Small intestine (tissue), 7 donors: ENCODE measurements around the gene IQSEC2. TPM values are rescaled to one million over a fixed set of nuclear protein-coding genes. Genes with fewer than 3 reads are reported as not detected.

ENCODE experiments used
- DNase-seq, 2 donors: peaks; one replicate each; pipeline versions ENCODE4 v3.0.0 to v3.0.0-alpha.2; 2013
- FAIRE-seq: peaks from 2 replicates; lab custom pipeline; 2012; peaks lifted over from hg19 to GRCh38; lab: Jason Lieb, UNC
- H3K27ac ChIP-seq, 3 donors: one replicate each; pipeline ENCODE4 v1.5.1; 2013; ENCODE audit warnings: low read length in 2 of 3, mild to moderate bottlenecking in 2 of 3, control low read depth in 1 of 3, inconsistent platforms in 1 of 3, low read depth in 1 of 3, moderate library complexity in 1 of 3
- H3K27me3 ChIP-seq, 3 donors: one replicate each; pipeline ENCODE4 v1.6.1; 2013; ENCODE audit warnings: low read length in 3 of 3, inconsistent platforms in 1 of 3; ENCODE audit not compliant: control insufficient read depth in 3 of 3, insufficient read depth in 3 of 3
- H3K36me3 ChIP-seq, 3 donors: one replicate each; pipeline ENCODE4 v1.6.1; 2013; ENCODE audit warnings: low read length in 3 of 3, inconsistent platforms in 1 of 3, low read depth in 1 of 3, mild to moderate bottlenecking in 1 of 3, moderate library complexity in 1 of 3; ENCODE audit not compliant: control insufficient read depth in 3 of 3, insufficient read depth in 2 of 3
- H3K4me1 ChIP-seq, 3 donors: one replicate each; pipeline ENCODE4 v1.6.1; 2013; ENCODE audit warnings: low read length in 2 of 3, inconsistent platforms in 1 of 3, low read depth in 1 of 3, mild to moderate bottlenecking in 1 of 3, moderate library complexity in 1 of 3; ENCODE audit not compliant: control insufficient read depth in 3 of 3, insufficient read depth in 2 of 3
- H3K4me3 ChIP-seq, 3 donors: one replicate each; pipeline ENCODE4 v1.5.1; 2013; ENCODE audit warnings: low read length in 3 of 3, control low read depth in 1 of 3, inconsistent platforms in 1 of 3, low read depth in 1 of 3, mild to moderate bottlenecking in 1 of 3, moderate library complexity in 1 of 3
- H3K9me3 ChIP-seq, 2 donors: one replicate each; pipeline ENCODE4 v1.6.1; 2013; ENCODE audit warnings: low read depth in 1 of 2, low read length in 1 of 2; ENCODE audit not compliant: control insufficient read depth in 2 of 2, insufficient read depth in 1 of 2
- whole genome bisulfite sequencing, 3 donors: extraction: QIAGEN DNeasy Blood & Tissue Kit; methylation state at CpG; one replicate each; pipeline ENCODE4 v1.1.7; 2013; 5-methylcytosine and 5-hydroxymethylcytosine counted together
- polyA plus RNA-seq, 4 donors: library from polyadenylated mRNA; stranded (reverse) in 3 of 4; unstranded in 1 of 4; fragments of 200-250 nt in 3 of 4; fragments of 120-200 nt in 1 of 4; gene quantifications; one replicate each; pipeline versions ENCODE4 v1.2.1 to v1.2.3, GENCODE V29; 2013
- donor health status: healthy with polysubstance abuse.
- donor health status: control.
- donor health status: control.
- donor health status: Bipolar disorder and iron deficiency.
- donor health status: healthy.

IQSEC2 gene
- polyA plus RNA-seq, 4 donors, result 14.9 to 44.5 (median 27.4) TPM

GRCh38 chrX:53250556-53250955 is 30.8 kb downstream of the IQSEC2 start:
- H3K27me3 ChIP-seq, result no peaks in the 10 kb centered on the region
- H3K4me3 ChIP-seq, result no peak overlapping the region
- WGBS, 3 donors, result 92 to 95% (median 93%) methylated on average over 18 to 19 of the region's 19 CpGs
- H3K36me3 ChIP-seq, result peaks cover 0 to 28% (median 5%) of the 10 kb centered on the region in 3 donors
- H3K9me3 ChIP-seq, result no peaks in the 10 kb centered on the region
- DNase-seq, result no peak
- FAIRE-seq, result no peak
- no peaks in the 10 kb centered on the region for H3K4me1 ChIP-seq
- H3K27ac ChIP-seq, result no peak overlapping the region

GRCh38 chrX:53249408-53250042 is 31.9 kb downstream of the IQSEC2 start:
- H3K27ac ChIP-seq, result no peak overlapping the region
- FAIRE-seq (no peak), DNase-seq (no peak)
- 85 to 94% (median 92%) methylated on average over 1 of the region's 1 CpG for WGBS, 3 donors
- H3K27me3 ChIP-seq, result no peaks in the 10 kb centered on the region
- no peaks in the 10 kb centered on the region for H3K4me1 ChIP-seq
- H3K9me3 ChIP-seq, result no peaks in the 10 kb centered on the region
- no peak overlapping the region for H3K4me3 ChIP-seq
- H3K36me3 ChIP-seq, result peaks cover 0 to 24% (median 5%) of the 10 kb centered on the region in 3 donors

GRCh38 chrX:53247928-53248327 is 33.5 kb downstream of the IQSEC2 start:
- Histone ChIP-seq H3K4me1 (no peaks in the 10 kb centered on the region), H3K4me3 (no peak overlapping the region), H3K9me3 (no peaks in the 10 kb centered on the region), H3K27ac (no peak overlapping the region), H3K36me3 (peaks cover 0 to 24% (median 3%) of the 10 kb centered on the region in 3 donors), H3K27me3 (no peaks in the 10 kb centered on the region)
- WGBS, 3 donors, result 89 to 93% (median 90%) methylated on average over 9 to 10 of the region's 10 CpGs
- FAIRE-seq (no peak), DNase-seq (no peak)

GRCh38 chrX:53246231-53246630 is 35.2 kb downstream of the IQSEC2 start:
- Histone ChIP-seq H3K27ac (no peak overlapping the region), H3K4me1 (no peaks in the 10 kb centered on the region), H3K27me3 (no peaks in the 10 kb centered on the region), H3K9me3 (no peaks in the 10 kb centered on the region), H3K36me3 (peaks cover 0 to 31% (median 3%) of the 10 kb centered on the region in 3 donors), H3K4me3 (no peak overlapping the region)
- FAIRE-seq (no peak), DNase-seq (no peak)
- 74 to 89% (median 80%) methylated on average over 2 of the region's 2 CpGs for WGBS, 3 donors

- Histone ChIP-seq H3K36me3 (peaks cover 0 to 27% (median 0%) of the 10 kb centered on the region in 3 donors), H3K4me1 (no peaks in the 10 kb centered on the region), H3K4me3 (no peak overlapping the region), H3K27ac (no peak overlapping the region), H3K9me3 (no peaks in the 10 kb centered on the region), H3K27me3 (no peaks in the 10 kb centered on the region)
- 35 to 77% (median 62%) methylated on average over 1 of the region's 1 CpG for WGBS, 3 donors
- no peak for FAIRE-seq
- no peak for DNase-seq
Measured at GRCh38 chrX:53244610-53245009, 36.8 kb downstream of the IQSEC2 start.

GRCh38 chrX:53242310-53242709 is 39.1 kb downstream of the IQSEC2 start:
- FAIRE-seq (no peak), DNase-seq (no peak)
- H3K27me3 ChIP-seq, result no peaks in the 10 kb centered on the region
- H3K36me3 ChIP-seq, result peaks cover 0 to 29% (median 0%) of the 10 kb centered on the region in 3 donors
- H3K4me1 ChIP-seq, result no peaks in the 10 kb centered on the region
- no peak overlapping the region for H3K4me3 ChIP-seq
- 85 to 95% (median 91%) methylated on average over 4 of the region's 4 CpGs for WGBS, 3 donors
- no peaks in the 10 kb centered on the region for H3K9me3 ChIP-seq
- no peak overlapping the region for H3K27ac ChIP-seq

GRCh38 chrX:53241558-53241957 is 39.8 kb downstream of the IQSEC2 start:
- no peak for FAIRE-seq
- WGBS, 3 donors, result 84 to 95% (median 89%) methylated on average over 7 of the region's 7 CpGs
- peaks cover 0 to 33% (median 0%) of the 10 kb centered on the region in 3 donors for H3K36me3 ChIP-seq

GRCh38 chrX:53239474-53239873 is 41.9 kb downstream of the IQSEC2 start:
- Histone ChIP-seq H3K4me1 (no peaks in the 10 kb centered on the region), H3K4me3 (no peak overlapping the region), H3K27me3 (no peaks in the 10 kb centered on the region), H3K9me3 (no peaks in the 10 kb centered on the region), H3K36me3 (peaks cover 0 to 46% (median 0%) of the 10 kb centered on the region in 3 donors), H3K27ac (no peak overlapping the region)
- FAIRE-seq, result no peak
- DNase-seq, result no peak
- WGBS, 3 donors, result 73 to 88% (median 82%) methylated on average over 6 of the region's 6 CpGs

More at GRCh38 chrX:53241558-53241957, 39.8 kb downstream of the IQSEC2 start:
- Histone ChIP-seq H3K27ac (no peak overlapping the region), H3K4me3 (no peak overlapping the region), H3K9me3 (no peaks in the 10 kb centered on the region), H3K27me3 (no peaks in the 10 kb centered on the region), H3K4me1 (no peaks in the 10 kb centered on the region)
- no peak for DNase-seq

- FAIRE-seq, result no peak
- Histone ChIP-seq H3K4me3 (no peak overlapping the region), H3K27me3 (no peaks in the 10 kb centered on the region), H3K36me3 (peaks cover 0 to 46% (median 0%) of the 10 kb centered on the region in 3 donors), H3K9me3 (no peaks in the 10 kb centered on the region), H3K4me1 (no peaks in the 10 kb centered on the region), H3K27ac (no peak overlapping the region)
- no peak for DNase-seq
- 77 to 85% (median 81%) methylated on average over 10 of the region's 10 CpGs for whole genome bisulfite sequencing, 3 donors
Measured at GRCh38 chrX:53237056-53237455, 44.3 kb downstream of the IQSEC2 start.
